K562 (cell line): Measurements from ENCODE around the gene GTPBP1. TPM values are rescaled to one million over a fixed set of nuclear protein-coding genes. Genes with fewer than 3 reads are reported as not detected.

Experiments used
- ATAC-seq: fragments of 200-7000 bp; cut with Tn5 transposase; 3 replicates; pipeline ENCODE4 v1.9.1; 2020; ENCODE audit warnings: moderate library complexity
- BruUV-seq: library from RNA; stranded (reverse); fragments of 400-500 nt; replicated peaks from 2 replicates; lab custom pipeline; 2021; lab: Mats Ljungman, UMichigan
- CTCF ChIA-PET: fragments of 300-600 bp; formaldehyde crosslinking; extraction: SDS; loops from one replicate; lab custom pipeline; 2021; ENCODE audit warnings: low intra/inter-chr PET ratio; lab: Yijun Ruan, JAX
- POLR2A ChIA-PET: fragments of 300-600, 350-650 bp; sonication (Branson Sonifier 250); formaldehyde crosslinking; extraction: SDS; loops from one replicate; lab custom pipeline; 2021; ENCODE audit warnings: antibody characterized with exemption, inconsistent platforms; lab: Yijun Ruan, JAX
- DNase-seq, 4 experiments: peaks; one replicate each; pipeline versions ENCODE4 v3.0.0 to v3.0.0-alpha.2; 2011 to 2018; ENCODE audit warnings: low spot score in 3 of 4, mixed read lengths in 3 of 4; ENCODE audit errors: extremely low read depth in 1 of 4
- FAIRE-seq: peaks from 2 replicates; lab custom pipeline; 2011; peaks lifted over from hg19 to GRCh38; lab: Jason Lieb, UNC
- H2AFZ ChIP-seq: 2 replicates; pipeline ENCODE4 v1.6.0; 2011; ENCODE audit warnings: low read depth, low read length, control low read depth, inconsistent platforms
- H3K27ac ChIP-seq: fragments of 200-600 bp; 3 replicates; pipeline ENCODE4 v1.8.0; 2011; ENCODE audit warnings: low read depth, mild to moderate bottlenecking, control low read depth, inconsistent platforms, low read length, moderate library complexity, mixed read lengths; ENCODE audit errors: extremely low read depth
- H3K27me3 ChIP-seq, 2 experiments: fragments of 300-600 bp in 1 of 2; 2 replicates in 1 of 2; 3 replicates in 1 of 2; pipeline versions ENCODE4 v1.6.0 to v1.8.0; 2011; ENCODE audit warnings: inconsistent platforms in 2 of 2, low read length in 2 of 2, mild to moderate bottlenecking in 1 of 2, mixed read lengths in 1 of 2, moderate library complexity in 1 of 2; ENCODE audit not compliant: control insufficient read depth in 2 of 2, insufficient read depth in 2 of 2
- H3K36me3 ChIP-seq: fragments of 300-600 bp; 3 replicates; pipeline ENCODE4 v1.8.0; 2011; ENCODE audit warnings: mild to moderate bottlenecking, low read length, inconsistent platforms; ENCODE audit not compliant: control insufficient read depth, insufficient read depth
- H3K4me1 ChIP-seq, 2 experiments: fragments of 200-600 bp in 1 of 2; replicated peaks in 1 of 2; 2 replicates in 1 of 2; 3 replicates in 1 of 2; pipeline versions ENCODE4 v1.5.1 to v1.8.0; 2011; ENCODE audit warnings: inconsistent platforms in 2 of 2, low read length in 2 of 2, mild to moderate bottlenecking in 1 of 2, mixed read lengths in 1 of 2, moderate library complexity in 1 of 2; ENCODE audit not compliant: control insufficient read depth in 2 of 2, insufficient read depth in 2 of 2
- H3K4me2 ChIP-seq: 2 replicates; pipeline ENCODE4 v1.6.1; 2011; ENCODE audit warnings: low read length, control low read depth, inconsistent platforms, mixed read lengths; ENCODE audit not compliant: insufficient read depth
- H3K4me3 ChIP-seq: fragments of 200-600 bp; sonication (generic), shearing (Covaris generic); 2 replicates; pipeline ENCODE4 v1.5.1; 2016; ENCODE audit warnings: control low read depth, inconsistent platforms
- H3K79me2 ChIP-seq: fragments of 200-600 bp; 3 replicates; pipeline ENCODE4 v1.8.0; 2011; ENCODE audit warnings: low read length, inconsistent platforms; ENCODE audit not compliant: control insufficient read depth, insufficient read depth
- H3K9ac ChIP-seq, 2 experiments: 2 replicates each; pipeline versions ENCODE4 v1.6.0 to v1.6.1; 2011; ENCODE audit warnings: low read depth in 2 of 2, low read length in 2 of 2, control low read depth in 1 of 2, inconsistent platforms in 1 of 2, mild to moderate bottlenecking in 1 of 2, mixed read lengths in 1 of 2; ENCODE audit not compliant: insufficient read depth in 1 of 2
- H3K9me1 ChIP-seq: one replicate; pipeline ENCODE4 v1.6.0; 2011; ENCODE audit warnings: inconsistent platforms, mild to moderate bottlenecking, low read length, moderate library complexity; ENCODE audit not compliant: control insufficient read depth, insufficient read depth
- H3K9me3 ChIP-seq: replicated peaks from 2 replicates; pipeline ENCODE4 v1.5.1; 2011; ENCODE audit warnings: low read depth, low read length, inconsistent platforms; ENCODE audit not compliant: control insufficient read depth, insufficient read depth
- H4K20me1 ChIP-seq: replicated peaks from 2 replicates; pipeline ENCODE4 v1.6.1; 2011; ENCODE audit warnings: low read length, inconsistent platforms, mixed read lengths; ENCODE audit not compliant: control insufficient read depth, insufficient read depth
- POLR2G ChIP-seq: fragments of 200-400 bp; formaldehyde crosslinking; IDR thresholded peaks from 2 replicates; pipeline ENCODE4 v1.6.1; 2017; ENCODE audit warnings: low read depth, mild to moderate bottlenecking, antibody characterized with exemption, low read length, moderate library complexity
- SIRT6 ChIP-seq: IDR thresholded peaks from one replicate; pipeline ENCODE4 v1.6.1; 2012; ENCODE audit warnings: low read depth, mild to moderate bottlenecking, control low read depth, inconsistent platforms, low read length, moderate library complexity
- TFAM ChIP-seq: fragments of 250-450 bp; sonication (Bioruptor Pico); conservative IDR thresholded peaks from 2 replicates; pipeline ENCODE4 v1.5.0; 2021; ENCODE audit warnings: mild to moderate bottlenecking, moderate library complexity
- WGBS: fragments of 100-300 bp; shearing (Covaris generic); methylation state at CpG from one replicate; pipeline ENCODE4 v1.1.6; 2016; ENCODE audit warnings: low coverage, mixed read lengths; ENCODE audit not compliant: insufficient coverage; ENCODE audit errors: missing lambda C conversion rate; 5-methylcytosine and 5-hydroxymethylcytosine counted together
- in situ Hi-C: fragments of 300-500 bp; cut with MboI; formaldehyde crosslinking; loops from 4 replicates; pipeline ENCODE4 v1.15.0; 2018; ENCODE audit warnings: inconsistent platforms, mixed read lengths
- intact Hi-C: fragments of 100-400 bp; cut with micrococcal nuclease; formaldehyde crosslinking; loops from 2 replicates; pipeline ENCODE4 v1.14.2; 2022
- polyA plus RNA-seq, 8 experiments: library from polyadenylated mRNA; depleted of rRNA in 4 of 8; stranded (reverse) in 5 of 8; unstranded in 3 of 8; fragments of >200 nt; fragmentation: Nextera tagmentation in 2 of 8; fragmentation: Illumina TruSeq in 1 of 8; extraction: Ambion mirVana in 2 of 8; extraction: Trizol in 1 of 8; gene quantifications; 2 replicates each; pipeline versions ENCODE4 v1.2.1 to v1.2.3, GENCODE V29; 2011 to 2014; ENCODE audit warnings: inconsistent platforms in 1 of 8, missing spikeins in 1 of 8
- total RNA-seq, 7 experiments: library from RNA; depleted of rRNA in 6 of 7; stranded (reverse); fragments of >200 nt in 6 of 7; fragmentation: Illumina TruSeq in 2 of 7; extraction: Trizol in 2 of 7; gene quantifications; 2 replicates each; pipeline versions ENCODE4 v1.2.1 to v1.2.3, GENCODE V29; 2011 to 2021; ENCODE audit warnings: low replicate concordance in 1 of 7
- TF ChIP-seq, protein P1 (sequence below), 2 experiments: fragments of 450-650 bp in 1 of 2; sonication (generic) in 1 of 2; formaldehyde crosslinking in 1 of 2; IDR thresholded peaks in 1 of 2; conservative IDR thresholded peaks in 1 of 2; 2 replicates each; pipeline versions ENCODE4 v1.6.1 to v1.8.1; 2016 to 2023; ENCODE audit warnings: mild to moderate bottlenecking in 2 of 2, moderate library complexity in 2 of 2, inconsistent platforms in 1 of 2, missing genetic modification reagents in 1 of 2

The GTPBP1 gene
- total and polyA plus RNA-seq, 9 of the 15 experiments (the other 6 are each of a cell fraction or from before 2014, with no cell fraction given) = 0.83 to 53.2 (median 23.3) TPM

DNA sequence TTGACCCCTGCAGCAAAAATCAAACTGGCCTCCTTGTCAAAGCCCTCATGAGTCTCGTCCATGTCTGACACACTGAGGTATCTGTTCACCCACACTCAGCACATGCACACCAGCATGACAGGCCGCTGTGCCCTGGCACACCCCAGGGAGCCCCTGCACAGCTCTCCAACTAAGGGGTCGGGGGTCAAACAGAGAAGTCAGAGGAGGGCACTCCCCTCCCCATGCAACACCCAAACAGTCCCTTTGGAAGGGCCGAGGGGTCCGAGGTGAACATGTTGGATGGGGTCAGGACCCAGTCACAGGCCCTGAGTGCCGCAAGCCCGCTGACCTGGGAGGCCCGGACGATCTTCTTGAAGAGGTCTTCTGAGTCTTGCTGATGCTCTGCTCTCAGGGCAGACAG lies 35.4 kb downstream of the GTPBP1 start:
- peaks cover 92% of the 10 kb centered on the region for H3K36me3 ChIP-seq
- no peak overlapping the region for H3K4me2 ChIP-seq
- no peaks in the 10 kb centered on the region for H4K20me1 ChIP-seq
- H3K4me1 ChIP-seq = peaks cover 0 to 4% of the 10 kb centered on the region in 2 experiments; a peak in 1 of 5 replicates
- H3K27me3 ChIP-seq = no peaks in the 10 kb centered on the region
- ATAC-seq (no peak), DNase-seq (no peak), FAIRE-seq (no peak)
- H3K9ac ChIP-seq = no peak overlapping the region
- ChIA-PET POLR2A (interaction anchor here (1.4 to 2.2 kb wide), 2 partner anchors 12 to 16 kb away, joined by 4 to 6 read pairs; no protein-coding TSS in a partner anchor), CTCF (no interaction called here)
- H3K79me2 ChIP-seq = no peaks in the 10 kb centered on the region
- TF ChIP-seq, protein P1, sequence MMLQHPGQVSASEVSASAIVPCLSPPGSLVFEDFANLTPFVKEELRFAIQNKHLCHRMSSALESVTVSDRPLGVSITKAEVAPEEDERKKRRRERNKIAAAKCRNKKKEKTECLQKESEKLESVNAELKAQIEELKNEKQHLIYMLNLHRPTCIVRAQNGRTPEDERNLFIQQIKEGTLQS (IDR thresholded peaks at IDR 0.05) = no peak
- TF ChIP-seq, protein P1 (CRISPR knock-in tag; conservative IDR thresholded peaks at IDR 0.05) = no peak
- TF ChIP-seq POLR2G (peak; percentile 38; the same call in 1 of the 2 replicates), SIRT6 (no peak), TFAM (CRISPR knock-in tag) (no peak)
- H3K9me1 ChIP-seq = no peaks in the 10 kb centered on the region
- no peak overlapping the region for H3K4me3 ChIP-seq
- in situ Hi-C loops = no loop called here
- WGBS = 96% methylated on average over 4 of the region's 9 CpGs
- H3K9me3 ChIP-seq = no peaks in the 10 kb centered on the region
- no peak overlapping the region for H2AFZ ChIP-seq
- BruUV-seq = no TSS peak
- no peak overlapping the region for H3K27ac ChIP-seq
- intact Hi-C loops = no loop called here
